Fibroblast of gingiva (primary cell): ENCODE data around the gene HSDL1.

Source experiments
- DNase-seq: peaks from one replicate; pipeline ENCODE4 v3.0.0-alpha.2; 2011; ENCODE audit warnings: low read depth

HSDL1 gene

DNA sequence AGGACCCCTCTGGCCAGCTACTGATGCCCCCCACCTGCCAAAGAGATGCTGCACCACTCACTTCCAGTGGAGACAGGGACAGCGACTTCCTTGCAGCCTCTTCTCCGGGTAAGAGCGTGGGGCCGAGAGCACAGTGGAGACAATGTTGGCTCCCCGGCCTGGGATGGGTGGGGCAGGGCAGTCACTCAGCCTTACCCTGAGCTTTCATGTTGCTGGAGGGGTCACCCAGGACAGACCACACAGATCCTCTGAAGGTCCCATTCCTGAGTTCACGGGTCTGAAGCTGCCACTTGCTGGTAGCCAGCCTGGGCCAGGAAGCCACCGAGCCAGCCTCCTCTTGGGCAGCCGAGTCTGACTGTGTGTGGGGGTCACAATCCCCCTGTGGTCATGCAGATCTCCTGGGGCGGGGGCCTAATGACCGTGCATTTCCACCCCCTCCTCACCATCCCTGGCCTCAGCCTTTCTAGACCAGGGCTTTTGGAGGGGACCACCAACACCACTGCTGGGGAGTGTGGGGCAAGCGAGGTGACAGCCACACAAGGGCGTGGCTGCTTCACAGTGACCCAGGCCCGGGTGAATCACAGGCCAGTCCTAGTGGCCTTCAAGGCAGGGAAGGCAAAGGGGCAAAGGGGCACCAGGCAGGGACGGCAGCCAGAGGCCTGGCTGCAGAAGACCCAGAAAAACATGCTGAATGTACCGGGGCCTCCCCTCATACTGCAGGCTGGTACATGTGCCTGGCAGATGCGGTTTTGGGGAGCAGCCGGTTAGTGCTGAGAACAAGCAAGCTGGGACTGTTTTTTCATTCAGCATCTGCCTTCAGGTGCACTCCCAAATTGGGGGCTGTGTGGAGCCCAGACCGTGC lies 31.4 kb upstream of the HSDL1 start:
- no peak for DNase-seq

DNA sequence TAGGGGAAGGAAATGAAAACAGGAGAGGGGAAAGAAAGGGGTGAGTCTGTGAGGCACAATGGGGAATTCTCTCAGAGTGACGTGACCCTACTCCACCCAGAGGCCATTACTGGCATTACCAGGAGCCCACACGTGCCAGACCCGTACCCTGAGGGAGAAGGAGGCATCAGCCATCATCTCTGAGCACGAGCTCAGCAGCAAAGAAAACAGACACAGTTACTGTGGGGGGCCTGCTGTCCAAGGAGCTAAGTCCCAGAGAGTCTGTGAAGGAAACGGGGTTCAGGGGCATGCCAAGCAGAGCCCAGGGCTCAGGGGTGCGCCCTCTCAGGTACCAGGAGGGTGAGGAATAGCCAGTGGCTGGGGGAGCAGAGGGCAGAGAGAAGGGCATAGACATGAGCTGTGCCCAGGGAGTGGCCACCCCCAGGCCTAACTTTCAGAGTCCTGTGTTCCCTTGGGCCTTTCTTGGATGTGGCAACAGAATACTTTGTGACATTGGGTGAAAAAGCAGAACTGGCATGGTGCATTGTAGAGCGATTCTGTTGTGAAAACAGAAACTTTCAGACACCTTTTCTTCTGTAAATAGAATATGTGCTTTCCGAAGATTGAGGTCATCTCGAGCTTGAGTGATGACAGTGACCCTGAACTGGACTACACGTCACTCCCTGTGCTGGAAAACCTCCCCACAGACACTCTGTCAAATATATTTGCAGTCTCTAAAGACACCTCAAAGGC lies 30.5 kb upstream of the HSDL1 start:
- peak; percentile 18 for DNase-seq

GRCh38 chr16:84174396-84174795 lies 29.4 kb upstream of the HSDL1 start:
- DNase-seq, result no peak

- no peak for DNase-seq
Measured at GRCh38 chr16:84169765-84170310, 24.9 kb upstream of the HSDL1 start.

- no peak for DNase-seq
Measured at GRCh38 chr16:84166796-84167695, 22.1 kb upstream of the HSDL1 start.

DNA sequence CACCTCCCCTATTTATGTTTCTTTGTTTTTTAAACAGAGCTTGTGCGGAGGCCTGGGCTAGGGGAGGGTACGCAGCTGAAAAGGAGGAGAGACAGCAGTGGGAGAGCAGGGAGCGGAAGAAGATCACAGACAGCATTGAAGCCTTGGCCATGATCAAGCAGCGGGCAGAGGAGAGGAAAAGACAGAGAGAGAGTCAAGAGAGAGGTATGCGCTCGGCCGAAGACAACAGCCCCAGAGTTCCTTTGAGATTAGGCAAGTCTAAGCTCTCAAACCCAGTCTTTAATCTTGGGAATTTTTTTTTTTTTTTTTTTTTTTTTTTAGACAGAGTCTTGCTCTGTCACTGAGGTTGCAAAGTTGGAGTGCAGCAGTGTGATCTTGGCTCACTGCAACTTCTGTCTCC lies 20.8 kb upstream of the HSDL1 start:
- no peak for DNase-seq

GRCh38 chr16:84161801-84162200 lies 16.8 kb upstream of the HSDL1 start:
- DNase-seq, result no peak

GRCh38 chr16:84161037-84161436 lies 16.1 kb upstream of the HSDL1 start:
- DNase-seq, result no peak

- no peak for DNase-seq
Measured at GRCh38 chr16:84159800-84160199, 14.8 kb upstream of the HSDL1 start.

DNA sequence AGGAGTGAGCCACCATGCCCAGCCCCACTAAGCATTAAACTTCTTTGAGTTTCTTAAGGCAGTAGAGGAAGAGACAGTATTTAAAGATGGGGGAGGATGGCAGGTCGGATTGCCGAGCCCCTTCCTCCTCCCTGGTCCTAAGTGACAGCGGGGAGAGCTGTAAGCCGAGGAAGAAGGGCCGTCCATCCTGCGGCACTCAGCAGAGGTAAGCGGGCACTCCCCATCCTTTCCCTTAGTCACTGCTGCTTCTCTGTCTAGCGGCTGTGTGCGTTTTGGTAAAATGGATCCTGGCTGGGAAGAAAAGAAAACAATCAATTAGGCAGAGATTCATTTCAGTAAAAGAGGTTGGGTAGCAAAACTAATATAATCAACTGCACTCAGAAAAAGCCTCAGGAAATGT lies 14.0 kb upstream of the HSDL1 start:
- no peak for DNase-seq

GRCh38 chr16:84156342-84156784 lies 11.4 kb upstream of the HSDL1 start:
- no peak for DNase-seq

GRCh38 chr16:84155771-84156170 lies 10.8 kb upstream of the HSDL1 start:
- DNase-seq, result no peak

GRCh38 chr16:84155226-84155625 lies 10.2 kb upstream of the HSDL1 start:
- DNase-seq, result no peak

DNA sequence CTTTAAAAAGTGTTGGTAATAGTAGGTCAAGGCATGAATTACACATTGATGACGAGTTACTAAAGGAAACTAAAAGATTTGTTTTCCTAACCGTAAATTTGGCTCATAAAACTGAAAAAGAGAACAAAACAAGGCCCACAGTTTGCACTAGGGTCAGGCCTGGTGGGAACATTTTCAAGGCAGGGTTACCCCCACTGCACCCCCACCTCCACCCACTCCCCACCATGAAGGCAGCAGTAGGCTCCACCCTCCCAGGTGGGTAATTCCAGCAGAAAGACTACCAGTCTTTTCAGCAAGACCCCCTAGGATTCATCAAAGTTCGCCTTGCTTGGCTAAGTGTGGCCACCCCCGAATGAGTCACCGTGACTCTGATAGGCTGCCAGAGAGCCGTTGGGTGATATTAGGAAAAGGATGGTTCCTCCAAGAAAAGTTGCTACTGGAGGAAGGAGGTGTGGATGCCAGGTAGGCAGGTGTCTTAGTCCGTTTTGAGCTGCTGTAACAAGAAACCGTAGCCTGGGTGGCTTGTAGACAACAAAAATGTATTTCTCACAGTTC lies 8.8 kb upstream of the HSDL1 start:
- no peak for DNase-seq

DNA sequence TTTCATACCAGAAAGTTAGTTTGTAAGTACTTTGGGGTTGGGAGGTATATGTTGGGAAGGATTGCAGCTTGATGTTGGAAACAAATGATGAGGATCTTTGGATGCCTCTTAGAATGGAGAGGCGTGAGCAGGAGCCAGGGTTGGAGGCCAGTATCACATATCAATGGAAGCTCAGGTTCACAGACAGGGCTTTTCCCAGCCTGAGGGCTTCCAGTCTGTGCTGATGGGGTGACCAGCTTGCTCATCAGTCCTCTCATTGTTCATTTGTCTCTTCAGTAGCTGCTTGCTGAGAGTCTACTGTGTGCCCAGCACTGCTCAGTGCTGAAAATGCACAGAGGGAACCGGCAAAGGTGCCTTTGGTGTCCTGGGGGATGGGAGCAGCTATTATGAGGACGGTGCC lies 5.9 kb upstream of the HSDL1 start:
- DNase-seq, result no peak

GRCh38 chr16:84144209-84144858 lies 643 bp downstream of the HSDL1 start:
- DNase-seq, result no peak

- DNase-seq, result no peak
Measured at GRCh38 chr16:84143784-84144199, 1.2 kb downstream of the HSDL1 start.

DNA sequence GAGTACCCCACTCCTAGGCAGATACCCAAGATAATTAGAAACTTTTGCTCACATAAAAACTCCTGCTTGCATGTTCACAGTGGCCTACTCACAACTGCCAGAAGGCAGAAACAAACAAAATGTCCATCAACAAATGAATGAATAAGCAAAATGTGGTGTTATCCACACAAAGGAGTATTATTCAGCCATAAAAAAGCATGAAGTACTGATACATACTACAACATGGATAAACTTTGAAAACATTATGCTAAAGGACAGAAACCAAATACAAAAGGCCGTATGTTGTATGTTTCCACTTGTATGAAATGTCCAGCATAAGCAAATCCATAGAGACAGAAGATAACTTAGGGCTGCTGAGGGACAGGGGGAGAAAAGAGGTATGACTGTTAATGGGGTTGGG lies 1.9 kb downstream of the HSDL1 start:
- DNase-seq, result no peak

GRCh38 chr16:84141143-84141670 lies 3.8 kb downstream of the HSDL1 start:
- no peak for DNase-seq

- no peak for DNase-seq
Measured at GRCh38 chr16:84139628-84140258, 5.2 kb downstream of the HSDL1 start.
